ENCODE measurements around the gene BARX2. TPM values are rescaled to one million over a fixed set of nuclear protein-coding genes. Genes with fewer than 3 reads are reported as not detected.

Gene BARX2
- total and polyA plus RNA-seq, 11 donors, result 0.03 to 0.72 (median 0.12) TPM; not detected in 8

GRCh38 chr11:129435499-129436245, 60.0 kb downstream of the BARX2 start:
- H3K27me3 ChIP-seq, result no peaks in the 10 kb centered on the region
- ATAC-seq (no peak), DNase-seq (no peak)
- TF ChIP-seq CTCF (IDR thresholded peaks at IDR 0.05) (no peak), POLR2A (IDR thresholded peaks at IDR 0.05) (no peak)
- intact Hi-C loops (cut with DNase I), result no loop called here
- 76 to 84% (median 80%) methylated on average over 7 of the region's 7 CpGs for WGBS, 4 donors
- no peak overlapping the region for H3K4me3 ChIP-seq
- no peaks in the 10 kb centered on the region for H3K36me3 ChIP-seq
- H3K9me3 ChIP-seq, result peaks cover 0 to 22% (median 2%) of the 10 kb centered on the region in 12 donors
- no peaks in the 10 kb centered on the region for H3K4me1 ChIP-seq
- H3K27ac ChIP-seq, result no peak overlapping the region

DNA sequence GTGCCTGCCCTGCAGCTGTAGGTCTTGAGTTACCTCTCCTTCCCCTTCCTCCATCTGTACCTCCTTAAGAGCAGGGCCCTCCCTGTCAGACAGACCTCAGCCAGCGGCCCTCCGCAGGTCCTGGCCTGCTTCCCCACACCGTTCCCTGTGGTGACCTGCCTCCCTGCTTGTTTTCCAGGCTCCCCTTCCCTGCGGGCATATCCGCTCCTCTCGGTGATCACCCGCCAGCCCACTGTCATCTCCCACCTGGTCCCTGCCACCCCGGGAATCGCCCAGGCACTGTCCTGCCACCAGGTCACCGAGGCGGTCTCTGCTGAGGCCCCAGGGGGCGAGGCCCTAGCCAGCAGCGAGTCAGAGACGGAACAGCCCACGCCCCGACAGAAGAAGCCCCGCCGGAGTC, 60.9 kb downstream of the BARX2 start:
- ATAC-seq (no peak), DNase-seq (no peak)
- WGBS, 4 donors, result 86 to 92% (median 87%) methylated on average over 18 of the region's 18 CpGs
- Histone ChIP-seq H3K27ac (no peak overlapping the region), H3K4me3 (no peak overlapping the region), H3K9me3 (peaks cover 0 to 13% (median 0%) of the 10 kb centered on the region in 12 donors), H3K36me3 (no peaks in the 10 kb centered on the region), H3K4me1 (no peaks in the 10 kb centered on the region), H3K27me3 (no peaks in the 10 kb centered on the region)
- TF ChIP-seq POLR2A (IDR thresholded peaks at IDR 0.05), result no peak
- intact Hi-C loops (cut with DNase I), result no loop called here

DNA sequence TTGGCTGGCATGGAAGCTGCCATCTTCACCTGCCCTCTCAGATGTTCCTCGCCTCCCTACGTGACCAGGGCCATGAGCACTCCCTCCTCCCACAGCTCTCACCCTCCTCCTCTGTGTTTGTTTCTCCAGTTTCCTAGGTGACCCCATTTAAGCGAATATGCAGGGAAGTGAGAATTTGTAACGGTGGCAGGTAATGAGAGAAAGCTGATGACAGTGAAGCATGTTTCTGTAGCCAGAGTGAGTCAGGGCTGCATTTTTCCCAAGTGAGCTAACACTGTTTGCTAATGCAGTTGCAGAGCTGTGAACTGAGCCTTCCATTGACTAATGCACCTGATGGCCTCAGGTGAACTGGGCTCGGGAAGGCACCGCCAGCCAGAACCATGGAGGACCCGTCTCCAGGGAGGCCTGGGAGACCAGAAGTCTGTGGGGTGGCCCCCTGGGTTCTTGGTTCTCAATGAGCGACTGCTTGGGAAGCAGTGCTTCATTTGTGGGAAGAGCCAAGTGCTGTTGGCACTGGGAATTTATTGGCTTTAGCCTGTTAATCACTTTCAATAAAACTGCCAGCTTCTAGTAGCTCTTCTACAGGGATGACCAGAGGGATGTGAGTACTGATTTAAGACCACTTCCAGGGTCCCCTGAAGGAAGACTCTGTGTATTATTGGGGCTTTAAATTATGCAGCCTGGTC, 64.5 kb downstream of the BARX2 start:
- DNase-seq (no peak), ATAC-seq (no peak)
- WGBS, 4 donors, result 58 to 65% (median 61%) methylated on average over 8 of the region's 8 CpGs
- Histone ChIP-seq H3K27me3 (no peaks in the 10 kb centered on the region), H3K4me1 (no peaks in the 10 kb centered on the region), H3K36me3 (no peaks in the 10 kb centered on the region), H3K4me3 (no peak overlapping the region), H3K27ac (no peak overlapping the region), H3K9me3 (no peaks in the 10 kb centered on the region)
- intact Hi-C loops (cut with DNase I), result no loop called here
- no peak for TF ChIP-seq CTCF (IDR thresholded peaks at IDR 0.05)

DNA sequence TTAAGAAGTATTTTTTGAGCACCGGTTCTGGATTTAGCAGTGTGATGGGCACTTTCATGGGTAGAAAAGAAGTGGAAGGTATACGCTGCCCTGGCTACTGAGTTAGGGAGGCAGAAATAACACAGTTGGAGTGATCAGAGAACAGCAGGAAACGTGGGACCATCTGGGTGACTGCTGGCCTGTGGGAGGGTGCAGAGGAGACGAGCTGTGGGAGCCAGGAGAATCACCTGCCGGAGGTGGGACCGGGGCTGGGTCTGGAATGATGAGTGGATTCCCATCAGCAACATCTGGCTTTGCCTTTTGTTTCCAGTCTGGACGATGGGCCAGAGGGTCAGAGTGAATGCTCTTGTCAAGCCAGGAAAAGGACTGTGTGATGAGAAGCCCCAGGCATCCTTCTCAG, 66.5 kb downstream of the BARX2 start:
- Histone ChIP-seq H3K4me3 (no peak overlapping the region), H3K36me3 (no peaks in the 10 kb centered on the region), H3K27me3 (no peaks in the 10 kb centered on the region), H3K9me3 (no peaks in the 10 kb centered on the region), H3K27ac (no peak overlapping the region), H3K4me1 (no peaks in the 10 kb centered on the region)
- intact Hi-C loops (cut with DNase I), result no loop called here
- DNase-seq (no peak), ATAC-seq (no peak)
- no peak for TF ChIP-seq CTCF (IDR thresholded peaks at IDR 0.05)
- no peak for TF ChIP-seq POLR2A (IDR thresholded peaks at IDR 0.05)
- WGBS, 4 donors, result 70 to 80% (median 75%) methylated on average over 7 of the region's 7 CpGs

Measured in heart left ventricle (tissue), 16 donors.